SU-DHL-6 (cell line): ENCODE data around the gene B3GALT5.

Experiments
- EZH2phosphoT487 ChIP-seq: fragments of 200-600 bp; sonication (generic), shearing (Covaris generic); conservative IDR thresholded peaks from 2 replicates; pipeline ENCODE4 v1.6.1; 2018; ENCODE audit warnings: mild to moderate bottlenecking, antibody characterized with exemption, low read length, moderate library complexity, mixed read lengths
- TF ChIP-seq, protein P1 (sequence below): fragments of 200-600 bp; sonication (generic); IDR thresholded peaks from one replicate; pipeline ENCODE4 v1.5.1; 2017; ENCODE audit warnings: antibody characterized with exemption, mild to moderate bottlenecking, low read length, moderate library complexity; ENCODE audit not compliant: insufficient read depth, poor library complexity, severe bottlenecking

GRCh38 chr21:39611551-39612190, 1.1 kb upstream of the B3GALT5 start:
- no peak for TF ChIP-seq EZH2phosphoT487
- TF ChIP-seq, protein P1, sequence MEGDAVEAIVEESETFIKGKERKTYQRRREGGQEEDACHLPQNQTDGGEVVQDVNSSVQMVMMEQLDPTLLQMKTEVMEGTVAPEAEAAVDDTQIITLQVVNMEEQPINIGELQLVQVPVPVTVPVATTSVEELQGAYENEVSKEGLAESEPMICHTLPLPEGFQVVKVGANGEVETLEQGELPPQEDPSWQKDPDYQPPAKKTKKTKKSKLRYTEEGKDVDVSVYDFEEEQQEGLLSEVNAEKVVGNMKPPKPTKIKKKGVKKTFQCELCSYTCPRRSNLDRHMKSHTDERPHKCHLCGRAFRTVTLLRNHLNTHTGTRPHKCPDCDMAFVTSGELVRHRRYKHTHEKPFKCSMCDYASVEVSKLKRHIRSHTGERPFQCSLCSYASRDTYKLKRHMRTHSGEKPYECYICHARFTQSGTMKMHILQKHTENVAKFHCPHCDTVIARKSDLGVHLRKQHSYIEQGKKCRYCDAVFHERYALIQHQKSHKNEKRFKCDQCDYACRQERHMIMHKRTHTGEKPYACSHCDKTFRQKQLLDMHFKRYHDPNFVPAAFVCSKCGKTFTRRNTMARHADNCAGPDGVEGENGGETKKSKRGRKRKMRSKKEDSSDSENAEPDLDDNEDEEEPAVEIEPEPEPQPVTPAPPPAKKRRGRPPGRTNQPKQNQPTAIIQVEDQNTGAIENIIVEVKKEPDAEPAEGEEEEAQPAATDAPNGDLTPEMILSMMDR, result no peak
